HEK293T (cell line): ENCODE data around the gene DIO1.

ENCODE experiments used
- CTCF ChIA-PET: fragments of 350-600 bp; formaldehyde crosslinking; extraction: SDS; loops from one replicate; lab custom pipeline; 2021; ENCODE audit warnings: antibody characterized with exemption, inconsistent platforms; lab: Yijun Ruan, JAX
- POLR2A ChIA-PET: fragments of 350-600 bp; formaldehyde crosslinking; extraction: SDS; loops from one replicate; lab custom pipeline; 2020; ENCODE audit warnings: antibody characterized with exemption, inconsistent platforms; lab: Yijun Ruan, JAX
- DNase-seq: peaks from one replicate; pipeline ENCODE4 v3.0.0; 2012; ENCODE audit warnings: mixed read lengths; ENCODE audit errors: extremely low spot score
- ARNT ChIP-seq: fragments of 450-650 bp; IDR thresholded peaks from 2 replicates; pipeline ENCODE4 v1.6.1; 2017; ENCODE audit warnings: mild to moderate bottlenecking
- BHLHE40 ChIP-seq: fragments of 450-650 bp; IDR thresholded peaks from 2 replicates; pipeline ENCODE4 v1.6.1; 2016; ENCODE audit warnings: mild to moderate bottlenecking, moderate library complexity, borderline replicate concordance
- CTBP1 ChIP-seq: fragments of 450-650 bp; IDR thresholded peaks from 2 replicates; pipeline ENCODE4 v1.6.1; 2016; ENCODE audit warnings: borderline replicate concordance
- ELF4 ChIP-seq: fragments of 450-650 bp; IDR thresholded peaks from 2 replicates; pipeline ENCODE4 v1.6.1; 2017; ENCODE audit warnings: antibody characterized with exemption
- FOXA1 ChIP-seq: fragments of 450-650 bp; IDR thresholded peaks from 2 replicates; pipeline ENCODE4 v1.6.1; 2016; ENCODE audit warnings: mild to moderate bottlenecking
- FOXK2 ChIP-seq: fragments of 450-650 bp; IDR thresholded peaks from 2 replicates; pipeline ENCODE4 v1.6.1; 2016; ENCODE audit warnings: mild to moderate bottlenecking
- FOXM1 ChIP-seq: fragments of 450-650 bp; IDR thresholded peaks from 2 replicates; pipeline ENCODE4 v1.6.1; 2017; ENCODE audit warnings: mild to moderate bottlenecking, borderline replicate concordance
- HDGF ChIP-seq: fragments of 450-650 bp; IDR thresholded peaks from 2 replicates; pipeline ENCODE4 v1.6.1; 2017; ENCODE audit warnings: antibody characterized with exemption, borderline replicate concordance
- L3MBTL2 ChIP-seq: fragments of 450-650 bp; conservative IDR thresholded peaks from 2 replicates; pipeline ENCODE4 v1.6.1; 2016; ENCODE audit warnings: mild to moderate bottlenecking
- LEF1 ChIP-seq: fragments of 450-650 bp; IDR thresholded peaks from 2 replicates; pipeline ENCODE4 v1.6.1; 2017; ENCODE audit warnings: mild to moderate bottlenecking, borderline replicate concordance
- NFRKB ChIP-seq: fragments of 450-650 bp; IDR thresholded peaks from 2 replicates; pipeline ENCODE4 v1.6.1; 2016; ENCODE audit warnings: mild to moderate bottlenecking, moderate library complexity
- PKNOX1 ChIP-seq: fragments of 450-650 bp; IDR thresholded peaks from 2 replicates; pipeline ENCODE4 v1.6.1; 2016
- SP1 ChIP-seq: fragments of 450-650 bp; IDR thresholded peaks from 2 replicates; pipeline ENCODE4 v1.6.1; 2017
- SUZ12 ChIP-seq: fragments of 450-650 bp; IDR thresholded peaks from 2 replicates; pipeline ENCODE4 v1.6.1; 2016; ENCODE audit warnings: mild to moderate bottlenecking
- TARDBP ChIP-seq: fragments of 450-650 bp; IDR thresholded peaks from 2 replicates; pipeline ENCODE4 v1.6.1; 2016
- ZNF384 ChIP-seq: fragments of 450-650 bp; IDR thresholded peaks from 2 replicates; pipeline ENCODE4 v1.6.1; 2016

Gene DIO1

GRCh38 chr1:53930932-53931331, 36.9 kb downstream of the DIO1 start:
- ChIA-PET CTCF (interaction anchor here (0.5 kb wide), 1 partner anchor 1540 kb away, joined by 3 read pairs; no protein-coding TSS in a partner anchor), POLR2A (interaction anchor here (1.0 kb wide), 1 partner anchor 9 kb away, joined by 4 read pairs; no protein-coding TSS in a partner anchor)
- DNase-seq: no peak
- TF ChIP-seq SUZ12: no peak
- no peak for TF ChIP-seq FOXK2
- no peak for TF ChIP-seq SP1
- no peak for TF ChIP-seq LEF1
- TF ChIP-seq ZNF384: no peak
- TF ChIP-seq ELF4: no peak
- no peak for TF ChIP-seq CTBP1
- no peak for TF ChIP-seq ARNT
- TF ChIP-seq NFRKB: no peak
- no peak for TF ChIP-seq FOXA1
- no peak for TF ChIP-seq L3MBTL2
- TF ChIP-seq FOXM1: no peak
- TF ChIP-seq BHLHE40: no peak
- TF ChIP-seq PKNOX1: no peak
- TF ChIP-seq HDGF: no peak
- no peak for TF ChIP-seq TARDBP

GRCh38 chr1:53931523-53931922, 37.5 kb downstream of the DIO1 start:
- DNase-seq: no peak
- POLR2A ChIA-PET: interaction anchor here (1.0 kb wide), 1 partner anchor 9 kb away, joined by 4 read pairs; no protein-coding TSS in a partner anchor
- CTCF ChIA-PET: no interaction called here
- no peak for TF ChIP-seq L3MBTL2
- no peak for TF ChIP-seq LEF1
- TF ChIP-seq FOXA1: no peak
- no peak for TF ChIP-seq HDGF
- TF ChIP-seq ARNT: no peak
- TF ChIP-seq ZNF384: no peak
- TF ChIP-seq PKNOX1: no peak
- TF ChIP-seq SUZ12: no peak
- TF ChIP-seq FOXM1: no peak
- TF ChIP-seq ELF4: no peak
- TF ChIP-seq SP1: no peak
- TF ChIP-seq TARDBP: no peak
- TF ChIP-seq BHLHE40: no peak
- no peak for TF ChIP-seq CTBP1
- TF ChIP-seq FOXK2: no peak
- no peak for TF ChIP-seq NFRKB

GRCh38 chr1:53934170-53934765, 40.3 kb downstream of the DIO1 start:
- no peak for TF ChIP-seq FOXM1
- no peak for TF ChIP-seq FOXA1
- TF ChIP-seq SP1: no peak
- no peak for TF ChIP-seq FOXK2
- no peak for TF ChIP-seq LEF1
- TF ChIP-seq ZNF384: no peak
- TF ChIP-seq NFRKB: no peak
- no peak for TF ChIP-seq SUZ12
- TF ChIP-seq TARDBP: no peak
- TF ChIP-seq BHLHE40: no peak
- TF ChIP-seq HDGF: no peak
- no peak for TF ChIP-seq ARNT
- no peak for TF ChIP-seq PKNOX1
- CTCF ChIA-PET: no interaction called here
- DNase-seq: no peak
- POLR2A ChIA-PET: no interaction called here

- ChIA-PET POLR2A (no interaction called here), CTCF (interaction anchor here (0.6 kb wide), 1 partner anchor 13 kb away, joined by 3 read pairs; no protein-coding TSS in a partner anchor)
- DNase-seq: no peak
- no peak for TF ChIP-seq HDGF
- TF ChIP-seq FOXK2: no peak
- no peak for TF ChIP-seq BHLHE40
Measured at GRCh38 chr1:53936430-53936829, 42.4 kb downstream of the DIO1 start.

- no peak for DNase-seq
- POLR2A ChIA-PET: no interaction called here
Measured at GRCh38 chr1:53938136-53938830, 44.3 kb downstream of the DIO1 start.

More at GRCh38 chr1:53938136-53938830, 44.3 kb downstream of the DIO1 start:
- CTCF ChIA-PET: interaction anchor here (0.7 kb wide), 1 partner anchor 114 kb away, joined by 4 read pairs; no protein-coding TSS in a partner anchor
- TF ChIP-seq SP1 (no peak), FOXM1 (no peak), HDGF (no peak), FOXK2 (no peak), NFRKB (no peak), BHLHE40 (no peak), TARDBP (no peak), ELF4 (no peak), CTBP1 (no peak), ZNF384 (no peak), LEF1 (no peak), ARNT (no peak), PKNOX1 (no peak), SUZ12 (no peak), FOXA1 (no peak), L3MBTL2 (no peak)
